ENCODE measurements around the gene ABHD17B.

DNA sequence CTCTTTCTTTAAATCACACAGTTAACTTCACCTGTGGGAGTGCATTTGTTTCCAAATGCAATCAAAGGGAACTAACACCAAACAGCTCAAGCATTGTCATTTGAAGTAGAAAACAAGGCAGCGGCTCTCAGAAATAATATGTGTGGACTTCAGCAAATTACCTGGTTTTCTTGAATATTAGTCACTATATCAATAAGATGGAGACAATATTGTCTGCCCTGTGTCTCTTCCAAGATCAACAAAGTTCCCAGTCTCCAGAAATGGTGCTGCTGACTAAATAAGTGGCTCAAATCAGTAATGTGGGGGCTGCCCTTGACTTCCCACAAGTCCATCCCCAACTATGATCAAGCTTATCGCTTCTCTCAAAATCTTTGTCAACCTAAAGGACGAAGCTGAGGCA lies 89.6 kb downstream of the ABHD17B start:
- TF ChIP-seq, protein P1, sequence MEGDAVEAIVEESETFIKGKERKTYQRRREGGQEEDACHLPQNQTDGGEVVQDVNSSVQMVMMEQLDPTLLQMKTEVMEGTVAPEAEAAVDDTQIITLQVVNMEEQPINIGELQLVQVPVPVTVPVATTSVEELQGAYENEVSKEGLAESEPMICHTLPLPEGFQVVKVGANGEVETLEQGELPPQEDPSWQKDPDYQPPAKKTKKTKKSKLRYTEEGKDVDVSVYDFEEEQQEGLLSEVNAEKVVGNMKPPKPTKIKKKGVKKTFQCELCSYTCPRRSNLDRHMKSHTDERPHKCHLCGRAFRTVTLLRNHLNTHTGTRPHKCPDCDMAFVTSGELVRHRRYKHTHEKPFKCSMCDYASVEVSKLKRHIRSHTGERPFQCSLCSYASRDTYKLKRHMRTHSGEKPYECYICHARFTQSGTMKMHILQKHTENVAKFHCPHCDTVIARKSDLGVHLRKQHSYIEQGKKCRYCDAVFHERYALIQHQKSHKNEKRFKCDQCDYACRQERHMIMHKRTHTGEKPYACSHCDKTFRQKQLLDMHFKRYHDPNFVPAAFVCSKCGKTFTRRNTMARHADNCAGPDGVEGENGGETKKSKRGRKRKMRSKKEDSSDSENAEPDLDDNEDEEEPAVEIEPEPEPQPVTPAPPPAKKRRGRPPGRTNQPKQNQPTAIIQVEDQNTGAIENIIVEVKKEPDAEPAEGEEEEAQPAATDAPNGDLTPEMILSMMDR (IDR thresholded peaks at IDR 0.05): no peak
- TF ChIP-seq POLR2A (IDR thresholded peaks at IDR 0.05): no peak
